Heart left ventricle (tissue), 13 donors: ENCODE data around the gene SPRR2G.

ENCODE experiments used
- CTCF ChIP-seq, 12 donors: fragments of 200-600 bp; sonication (generic) in 4 of 12; IDR thresholded peaks; one replicate each; pipeline versions ENCODE4 v1.5.0 to v1.8.0; 2018 to 2022; ENCODE audit warnings: antibody characterized with exemption in 12 of 12, mild to moderate bottlenecking in 5 of 12
- POLR2A ChIP-seq, 2 donors: fragments of 450-650 bp; IDR thresholded peaks; one replicate each; pipeline ENCODE4 v1.6.1; 2017; ENCODE audit warnings: antibody characterized with exemption in 2 of 2, mild to moderate bottlenecking in 2 of 2, moderate library complexity in 2 of 2
- donor health status: ischemic (EF 13 %, LVEDD 7.1; RV severe dilation, severe dysfunction).
- donor health status: DM: no; HTN: yes; CAD: no.
- donor health status: DM: no; HTN: no; CAD: no.
- donor health status: ischemic (EF 25% LVEDD 6.9; RV normal size, moderate dysfunction).
- donor health status: ischemic (EF 25% LVEDD 5.7; RV mildly dilated, moderate dysfunction).
- donor health status: ischemic (EF 35%, LVEDD 5.7; RV mildly dilated, moderate dysfunction).
- donor health status: nonischemic (EF 11% LVEDD 7.7; RV severe dilation, severe dysfunction).
- donor health status: DM: yes; HTN: yes; CAD: no.
- donor health status: PGD.
- donor health status: ischemic (EF 29% LVEDD 5.4; RV normal size, mild dysfunction).
- donor health status: nonischemic (EF 23%, LVEDD 6.1; RV moderate dilation, normal function).

GRCh38 chr1:153190373-153190772 is 39.7 kb upstream of the SPRR2G start:
- TF ChIP-seq CTCF (IDR thresholded peaks at IDR 0.05) (no peak), POLR2A (IDR thresholded peaks at IDR 0.05) (no peak)
